Activated T-helper 1 cell treated with anti-CD3 and anti-CD28 coated beads, Interleukin-12 subunit alpha, Interleukin-12 subunit beta, Interleukin-2, Interleukin-4 antibody, amounts not matched to agents 30 ng/mL and 10 ng/mL and 1 ng/mL, durations not matched to agents 14 hours and 24 hours and 36 hours (primary cell): ENCODE data around the gene NAMPT. TPM values are rescaled to one million over a fixed set of nuclear protein-coding genes. Genes with fewer than 3 reads are reported as not detected.
"Not testable (repeated sequence)": the region's sequence is repeated elsewhere in the genome, so short reads cannot be mapped to it uniquely, and the experiment has no call there.

Source experiments
- DNase-seq: peaks from one replicate; pipeline ENCODE4 v3.0.0; 2021; ENCODE audit warnings: low spot score
- H3K27ac Mint-ChIP-seq: one replicate; pipeline ENCODE4 v1.8.0; 2021; ENCODE audit warnings: mild to moderate bottlenecking, mixed read lengths
- H3K27me3 Mint-ChIP-seq: one replicate; pipeline ENCODE4 v1.8.0; 2022; ENCODE audit warnings: mild to moderate bottlenecking, moderate library complexity, mixed read lengths; ENCODE audit not compliant: insufficient read depth
- H3K36me3 Mint-ChIP-seq: one replicate; pipeline ENCODE4 v1.8.0; 2021; ENCODE audit warnings: low read depth, mixed read lengths
- H3K4me1 Mint-ChIP-seq: one replicate; pipeline ENCODE4 v1.8.0; 2021; ENCODE audit warnings: low read depth, mixed read lengths
- H3K4me3 Mint-ChIP-seq: one replicate; pipeline ENCODE4 v1.8.0; 2021; ENCODE audit warnings: mild to moderate bottlenecking, moderate library complexity, mixed read lengths
- H3K9me3 Mint-ChIP-seq: one replicate; pipeline ENCODE4 v1.8.0; 2021; ENCODE audit warnings: mixed read lengths
- intact Hi-C: fragments of 100-400 bp; cut with micrococcal nuclease; formaldehyde crosslinking; loops from one replicate; pipeline ENCODE4 v1.15.1; 2024
- total RNA-seq: library from RNA; stranded (reverse); gene quantifications from 2 replicates; pipeline ENCODE4 v1.2.3, GENCODE V29; 2022

The NAMPT gene
- total RNA-seq, 1 donor from 2014 or later, result 417 TPM

DNA sequence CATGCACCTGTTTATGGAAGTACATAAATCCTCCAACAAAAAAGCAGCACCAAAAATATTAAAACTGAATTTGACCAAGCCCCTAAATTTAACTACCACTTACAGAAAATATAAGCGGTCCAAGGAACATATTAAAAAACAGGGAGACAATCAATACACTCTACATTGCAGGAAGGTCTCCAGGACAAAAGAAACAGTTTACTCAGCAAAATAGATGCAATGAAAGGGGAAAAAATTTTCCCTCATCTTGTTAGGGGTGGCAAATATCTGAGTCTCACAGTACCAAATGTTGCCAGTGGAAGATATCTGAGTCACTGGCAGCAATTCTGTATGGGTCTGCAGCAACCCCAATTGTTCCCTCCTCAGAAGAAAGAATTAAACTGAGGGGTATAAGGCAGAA is 50.4 kb downstream of the NAMPT start:
- Mint-ChIP-seq H3K4me3 (no peak overlapping the region), H3K9me3 (no peaks in the 10 kb centered on the region), H3K27ac (no peak overlapping the region), H3K4me1 (no peaks in the 10 kb centered on the region), H3K36me3 (no peaks in the 10 kb centered on the region), H3K27me3 (peaks cover 17% of the 10 kb centered on the region)
- no peak for DNase-seq
- intact Hi-C loops, result no loop called here

DNA sequence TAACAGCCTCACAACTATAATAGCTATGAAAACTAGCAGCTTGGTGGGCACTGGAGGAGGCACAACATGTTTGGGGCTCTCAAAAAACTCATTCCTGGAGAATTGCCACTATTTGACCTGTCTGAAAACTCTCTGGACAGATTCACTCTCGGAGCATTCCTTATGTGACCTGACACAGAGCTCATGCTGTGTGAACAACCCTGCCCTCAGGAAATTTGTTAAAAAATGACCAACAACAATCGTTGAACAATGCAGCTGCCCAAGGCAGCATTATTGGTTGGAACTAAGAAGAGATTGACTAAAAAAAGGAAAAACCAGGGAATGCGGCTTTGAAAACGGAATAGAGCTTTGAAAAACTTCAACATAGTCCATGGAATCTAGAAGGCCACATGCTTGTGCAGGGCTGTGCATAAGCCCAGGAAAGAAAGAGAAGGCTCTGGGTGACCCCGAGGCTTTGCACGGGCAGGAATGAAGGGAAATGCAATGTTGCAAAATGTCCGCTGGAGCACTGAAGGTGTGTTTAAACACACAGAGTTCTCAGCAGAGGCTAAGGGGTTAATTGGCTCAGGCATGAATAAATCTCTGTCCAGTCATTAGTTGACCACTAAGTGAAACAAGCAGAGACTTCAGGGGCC is 52.8 kb downstream of the NAMPT start:
- no peak overlapping the region for H3K27ac Mint-ChIP-seq
- peaks cover 17% of the 10 kb centered on the region for H3K27me3 Mint-ChIP-seq
- no peak overlapping the region for H3K4me3 Mint-ChIP-seq
- intact Hi-C loops, result no loop called here
- no peaks in the 10 kb centered on the region for H3K4me1 Mint-ChIP-seq
- DNase-seq, result no peak
- H3K36me3 Mint-ChIP-seq, result no peaks in the 10 kb centered on the region
- H3K9me3 Mint-ChIP-seq, result no peaks in the 10 kb centered on the region

DNA sequence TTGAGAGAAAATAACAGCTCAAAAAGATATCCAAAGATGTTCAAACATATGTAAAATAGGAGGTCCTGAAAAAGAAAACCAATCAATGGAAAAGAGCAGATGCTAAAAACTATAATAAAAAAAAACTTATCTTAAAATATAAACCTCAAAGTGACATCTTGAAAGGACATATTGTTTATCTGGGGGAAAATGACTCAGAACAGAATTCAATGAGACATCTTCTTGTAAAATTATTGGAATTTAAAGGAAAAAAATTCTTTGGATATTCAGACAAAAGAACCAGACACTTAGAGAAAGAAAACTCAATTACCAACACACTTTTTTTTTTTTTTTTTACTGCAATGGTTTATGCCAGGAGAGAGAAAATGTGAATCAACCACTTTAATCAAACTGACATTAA is 58.9 kb downstream of the NAMPT start:
- intact Hi-C loops, result no loop called here
- no peak for DNase-seq
- no peaks in the 10 kb centered on the region for H3K36me3 Mint-ChIP-seq
- no peaks in the 10 kb centered on the region for H3K9me3 Mint-ChIP-seq
- peaks cover 10% of the 10 kb centered on the region for H3K4me1 Mint-ChIP-seq
- H3K4me3 Mint-ChIP-seq, result no peak overlapping the region
- H3K27ac Mint-ChIP-seq, result no peak overlapping the region
- H3K27me3 Mint-ChIP-seq, result peaks cover 20% of the 10 kb centered on the region

DNA sequence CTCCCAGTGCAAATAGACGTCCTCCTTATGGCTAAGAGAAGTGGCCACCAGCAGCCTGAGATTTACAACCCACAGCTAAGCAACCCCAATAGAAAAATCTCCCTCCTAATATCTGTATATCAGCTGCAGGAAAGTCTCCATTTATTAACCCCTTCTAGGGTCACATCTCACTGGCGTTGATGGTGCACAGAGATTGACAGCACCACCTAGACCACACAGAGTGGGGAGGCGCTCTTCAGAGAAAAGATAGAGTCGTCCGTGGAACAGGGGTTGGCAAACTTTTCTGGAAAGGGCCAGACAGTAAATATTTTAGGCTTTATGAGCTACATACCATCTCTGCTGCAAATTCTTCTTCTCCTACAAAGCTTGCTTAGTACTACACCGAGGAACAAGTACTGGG is 60.0 kb downstream of the NAMPT start:
- no peak for DNase-seq
- intact Hi-C loops, result no loop called here
- Mint-ChIP-seq H3K27ac (no peak overlapping the region), H3K27me3 (peaks cover 17% of the 10 kb centered on the region), H3K36me3 (no peaks in the 10 kb centered on the region), H3K4me1 (peaks cover 10% of the 10 kb centered on the region), H3K9me3 (no peaks in the 10 kb centered on the region), H3K4me3 (no peak overlapping the region)

DNA sequence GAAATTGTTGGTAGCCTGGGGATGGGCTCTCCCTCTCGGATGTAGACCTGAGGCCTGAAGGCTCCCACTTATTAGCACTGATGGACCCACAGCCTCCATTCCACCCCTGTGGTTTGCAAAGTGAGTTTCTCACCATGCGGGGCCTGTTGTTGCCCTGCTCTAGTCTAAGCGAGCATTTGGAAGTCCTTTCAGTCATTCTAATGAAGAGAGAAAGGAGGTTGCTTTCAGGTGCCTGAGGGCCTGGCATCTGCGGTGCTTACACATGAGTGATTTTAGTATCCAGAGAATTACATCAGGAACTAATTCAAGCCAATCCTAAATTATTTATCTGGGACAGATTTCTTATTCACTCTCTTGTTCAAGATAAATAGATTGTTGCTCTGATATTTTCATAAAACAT is 61.6 kb downstream of the NAMPT start:
- Mint-ChIP-seq H3K36me3 (no peaks in the 10 kb centered on the region), H3K27ac (no peak overlapping the region), H3K4me1 (peaks cover 10% of the 10 kb centered on the region), H3K9me3 (no peaks in the 10 kb centered on the region), H3K4me3 (no peak overlapping the region), H3K27me3 (peaks cover 16% of the 10 kb centered on the region)
- no peak for DNase-seq
- intact Hi-C loops, result no loop called here

DNA sequence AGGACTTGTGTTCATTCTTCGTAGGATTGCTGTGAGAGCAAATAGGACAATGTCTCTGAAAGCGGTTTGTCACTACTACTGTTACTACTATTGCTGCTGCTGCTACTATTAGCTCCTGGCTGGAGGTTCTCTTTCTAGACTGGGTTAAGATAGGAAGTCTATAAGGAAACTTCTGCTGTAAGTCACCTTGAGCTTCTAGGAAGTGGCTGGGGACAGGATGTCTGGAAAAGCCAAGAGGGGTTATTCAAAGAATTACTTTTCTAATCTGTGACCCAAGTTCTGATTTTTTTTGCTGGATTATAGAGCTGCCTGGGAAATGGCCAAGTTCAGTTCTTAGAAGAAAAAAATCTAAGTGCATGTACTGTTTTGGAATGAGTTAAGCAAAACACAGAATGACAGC is 62.2 kb downstream of the NAMPT start:
- intact Hi-C loops, result no loop called here

DNA sequence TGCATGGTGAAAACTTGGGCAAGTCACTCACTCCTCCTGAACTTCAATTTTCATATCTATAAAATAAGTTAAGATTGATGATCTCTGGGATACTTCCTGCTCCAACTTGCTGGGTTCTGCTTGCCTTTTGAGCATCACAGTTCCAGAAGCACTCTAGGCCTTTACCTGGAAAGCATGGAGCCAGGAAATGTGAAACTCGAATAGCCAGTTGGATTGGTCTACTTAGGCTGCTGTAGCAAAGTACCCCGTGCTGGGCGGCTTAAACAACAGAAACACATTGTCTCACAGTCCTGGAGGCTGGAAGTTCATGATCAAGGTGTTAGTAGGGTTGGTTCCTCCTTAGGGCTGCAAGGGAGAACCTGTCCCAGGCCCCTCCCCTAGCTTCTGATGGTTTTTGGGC is 64.5 kb downstream of the NAMPT start:
- intact Hi-C loops, result no loop called here
- no peaks in the 10 kb centered on the region for H3K36me3 Mint-ChIP-seq
- no peak overlapping the region for H3K27ac Mint-ChIP-seq
- no peak for DNase-seq
- H3K4me1 Mint-ChIP-seq, result peaks cover 10% of the 10 kb centered on the region
- H3K4me3 Mint-ChIP-seq, result no peak overlapping the region
- peaks cover 16% of the 10 kb centered on the region for H3K27me3 Mint-ChIP-seq
- H3K9me3 Mint-ChIP-seq, result no peaks in the 10 kb centered on the region

More for the DNA sequence above, 62.2 kb downstream of the NAMPT start:
- Mint-ChIP-seq H3K4me1 (peaks cover 10% of the 10 kb centered on the region), H3K36me3 (no peaks in the 10 kb centered on the region), H3K9me3 (no peaks in the 10 kb centered on the region), H3K4me3 (no peak overlapping the region), H3K27me3 (peaks cover 16% of the 10 kb centered on the region), H3K27ac (no peak overlapping the region)
- no peak for DNase-seq

DNA sequence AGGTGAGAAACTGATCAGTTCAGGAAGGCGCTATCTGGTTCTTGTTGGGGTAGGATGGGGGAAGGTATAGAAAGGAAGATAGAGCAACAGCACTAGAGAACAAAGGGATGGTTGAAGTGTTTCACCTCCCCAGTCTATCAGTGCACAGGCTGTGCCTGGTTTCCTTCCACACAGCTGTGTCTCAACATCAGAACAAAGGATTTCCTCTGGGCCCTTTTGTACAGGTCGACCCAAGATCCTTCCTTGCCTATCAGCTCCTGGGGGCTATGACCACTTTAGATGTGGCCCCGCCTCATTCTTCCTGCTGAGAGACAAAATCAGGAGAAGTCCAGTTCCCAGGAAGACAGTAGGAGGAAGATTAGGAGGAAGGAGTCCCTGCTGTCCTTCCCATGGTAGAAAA is 65.6 kb downstream of the NAMPT start:
- H3K27me3 Mint-ChIP-seq, result peaks cover 10% of the 10 kb centered on the region
- intact Hi-C loops, result no loop called here
- peaks cover 10% of the 10 kb centered on the region for H3K4me1 Mint-ChIP-seq
- no peak overlapping the region for H3K27ac Mint-ChIP-seq
- H3K4me3 Mint-ChIP-seq, result no peak overlapping the region
- no peaks in the 10 kb centered on the region for H3K36me3 Mint-ChIP-seq
- no peak for DNase-seq
- H3K9me3 Mint-ChIP-seq, result no peaks in the 10 kb centered on the region

DNA sequence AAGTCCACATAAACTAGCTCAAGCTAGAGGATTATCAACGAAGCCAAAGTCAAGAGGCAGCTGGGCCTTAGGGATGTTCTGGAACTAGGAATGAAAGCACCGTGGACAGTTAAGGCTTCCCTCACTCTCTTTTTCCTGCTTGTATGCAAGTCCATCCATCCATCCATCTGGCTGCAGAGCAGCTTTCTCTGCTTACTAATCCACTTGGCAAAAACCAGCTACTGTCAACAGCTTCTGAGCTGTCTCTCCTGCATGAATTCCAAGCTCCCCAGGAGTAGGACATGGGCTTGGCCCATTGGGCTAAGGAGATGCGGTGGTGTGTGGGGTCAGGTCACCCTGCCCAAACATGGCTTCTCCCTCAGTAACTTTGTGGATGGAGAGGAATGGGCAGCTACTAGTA is 66.2 kb downstream of the NAMPT start:
- Mint-ChIP-seq H3K36me3 (no peaks in the 10 kb centered on the region), H3K4me3 (no peak overlapping the region), H3K4me1 (peaks cover 10% of the 10 kb centered on the region), H3K9me3 (no peaks in the 10 kb centered on the region), H3K27me3 (peaks cover 11% of the 10 kb centered on the region), H3K27ac (no peak overlapping the region)
- intact Hi-C loops, result no loop called here
- DNase-seq, result no peak

DNA sequence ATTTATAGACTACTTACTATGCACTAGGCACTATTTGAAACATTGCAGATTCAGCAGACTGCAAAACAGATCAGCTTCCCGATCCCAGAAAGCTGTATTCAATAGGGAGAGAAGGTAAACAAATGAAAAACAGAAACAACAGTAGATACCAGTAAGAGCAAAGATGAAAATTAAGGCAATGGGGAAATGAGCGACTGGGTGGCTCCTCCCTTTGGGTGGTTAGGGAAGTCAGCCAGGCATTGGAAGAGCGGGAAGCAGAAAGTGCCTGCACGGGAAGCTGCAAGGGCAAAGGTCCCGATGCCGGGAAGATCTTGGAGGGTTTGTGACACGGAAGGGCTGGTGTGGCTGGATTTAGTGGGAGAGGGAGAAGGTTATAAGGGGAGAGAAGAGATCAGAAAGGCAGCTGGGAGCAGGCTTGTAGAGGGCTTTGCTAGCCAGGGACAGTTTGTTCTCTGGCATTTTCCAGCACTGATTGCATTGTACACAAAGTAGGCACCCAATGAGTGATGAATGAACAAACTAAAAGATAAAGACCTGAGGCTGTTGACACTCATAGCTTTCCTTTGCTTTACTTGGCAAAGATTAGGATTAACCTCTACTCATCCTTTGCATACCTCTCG is 67.8 kb downstream of the NAMPT start:
- intact Hi-C loops, result no loop called here
- H3K4me1 Mint-ChIP-seq, result no peaks in the 10 kb centered on the region
- H3K27me3 Mint-ChIP-seq, result peaks cover 15% of the 10 kb centered on the region
- no peak for DNase-seq
- H3K4me3 Mint-ChIP-seq, result no peak overlapping the region
- H3K36me3 Mint-ChIP-seq, result no peaks in the 10 kb centered on the region
- H3K27ac Mint-ChIP-seq, result no peak overlapping the region
- no peaks in the 10 kb centered on the region for H3K9me3 Mint-ChIP-seq

DNA sequence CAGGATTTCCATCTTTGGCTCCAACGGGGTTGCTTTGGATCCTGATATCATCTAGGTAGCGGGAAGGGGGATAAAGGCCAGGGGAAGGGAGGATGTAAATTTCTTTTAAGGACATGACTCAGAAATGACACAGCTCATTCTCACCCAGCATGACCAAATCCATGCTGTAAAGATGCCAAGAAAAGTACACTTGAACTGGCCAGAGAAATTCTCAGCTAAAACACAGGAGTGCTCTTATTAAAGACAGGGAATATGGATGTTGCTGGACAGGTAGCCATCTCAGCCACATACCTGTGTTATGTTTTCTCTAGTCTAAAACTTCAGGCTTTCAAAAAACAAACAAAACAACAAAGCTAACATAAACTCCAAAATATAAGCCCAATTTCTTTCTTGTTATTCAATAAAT is 68.3 kb downstream of the NAMPT start:
- no peaks in the 10 kb centered on the region for H3K9me3 Mint-ChIP-seq
- peaks cover 15% of the 10 kb centered on the region for H3K27me3 Mint-ChIP-seq
- no peaks in the 10 kb centered on the region for H3K4me1 Mint-ChIP-seq
- DNase-seq, result no peak
- H3K27ac Mint-ChIP-seq, result no peak overlapping the region
- intact Hi-C loops, result no loop called here
- H3K36me3 Mint-ChIP-seq, result no peaks in the 10 kb centered on the region
- H3K4me3 Mint-ChIP-seq, result no peak overlapping the region

DNA sequence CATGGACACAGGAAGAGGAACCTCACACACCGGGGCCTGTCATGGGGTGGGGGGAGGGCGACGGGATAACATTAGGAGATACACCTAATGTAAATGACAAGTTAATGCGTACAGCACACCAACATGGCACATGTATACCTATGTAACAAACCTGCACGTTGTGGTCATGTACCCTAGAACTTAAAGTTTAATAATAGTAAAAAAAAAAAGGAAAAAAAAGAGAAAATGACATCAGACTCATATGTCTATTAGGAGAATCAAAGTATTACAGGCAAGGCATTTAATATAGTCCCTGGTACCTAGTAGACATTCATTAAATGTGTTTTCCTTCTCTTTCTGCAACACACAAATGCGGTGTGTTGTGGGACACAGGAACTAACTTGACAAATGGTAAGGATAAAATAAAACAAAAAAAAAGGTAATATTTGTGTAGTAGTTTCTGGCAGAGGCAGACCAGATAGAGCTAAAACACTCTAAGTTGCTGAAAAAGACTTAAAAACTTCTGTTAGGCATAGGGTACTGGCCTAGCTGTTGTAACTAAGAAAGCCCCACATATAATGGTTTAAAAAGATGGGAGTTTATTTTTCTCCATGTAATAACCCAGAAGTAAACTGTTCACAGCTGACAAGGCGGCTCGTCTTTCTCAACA is 68.8 kb downstream of the NAMPT start:
- intact Hi-C loops, result no loop called here
- no peak for DNase-seq
- Mint-ChIP-seq H3K27ac (no peak overlapping the region), H3K4me1 (no peaks in the 10 kb centered on the region), H3K36me3 (no peaks in the 10 kb centered on the region), H3K9me3 (no peaks in the 10 kb centered on the region), H3K4me3 (no peak overlapping the region), H3K27me3 (peaks cover 15% of the 10 kb centered on the region)

DNA sequence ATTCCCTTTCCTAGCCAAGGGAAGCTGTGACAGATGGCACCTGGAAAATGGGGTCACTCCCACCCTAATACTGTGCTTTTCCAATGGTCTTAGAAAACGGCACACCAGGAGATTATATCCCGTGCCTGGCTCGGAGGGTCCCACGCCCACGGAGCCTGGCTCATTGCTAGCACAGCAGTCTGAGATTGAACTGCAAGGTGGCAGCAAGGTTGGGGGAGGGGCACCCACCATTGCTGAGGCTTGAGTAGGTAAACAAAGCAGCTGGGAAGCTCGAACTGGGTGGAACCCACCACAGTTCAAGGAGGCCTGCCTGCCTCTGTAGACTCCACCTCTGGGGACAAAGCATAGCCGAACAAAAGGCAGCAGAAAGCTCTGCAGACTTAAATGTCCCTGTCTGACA is 75.8 kb downstream of the NAMPT start:
- DNase-seq, H3K36me3 Mint-ChIP-seq, H3K4me3 Mint-ChIP-seq, H3K27ac Mint-ChIP-seq, H3K9me3 Mint-ChIP-seq, H3K4me1 Mint-ChIP-seq, intact Hi-C loops: not testable (repeated sequence)
- H3K27me3 Mint-ChIP-seq, result peaks cover 27% of the 10 kb centered on the region
